Activated T-helper 9 cell treated with anti-CD3 and anti-CD28 coated beads, Interleukin-2, amount 50 U/mL, for 16 hours (primary cell): ENCODE results near the gene DNMT1.
A peak's percentile ranks its signal among the peaks of the same experiment; 100 is the strongest.

ENCODE experiments used
- DNase-seq: peaks from one replicate; pipeline ENCODE4 v3.0.0-alpha.2; 2020; ENCODE audit warnings: low read depth

Gene DNMT1

GRCh38 chr19:10092648-10093294 is 102.0 kb downstream of the DNMT1 start:
- no peak for DNase-seq

- no peak for DNase-seq
These were observed 102.7 kb downstream of the DNMT1 start for GRCh38 chr19:10091895-10092641.

GRCh38 chr19:10091370-10091687 is 103.4 kb downstream of the DNMT1 start:
- DNase-seq = no peak

GRCh38 chr19:10089801-10090375 is 104.9 kb downstream of the DNMT1 start:
- no peak for DNase-seq

DNA sequence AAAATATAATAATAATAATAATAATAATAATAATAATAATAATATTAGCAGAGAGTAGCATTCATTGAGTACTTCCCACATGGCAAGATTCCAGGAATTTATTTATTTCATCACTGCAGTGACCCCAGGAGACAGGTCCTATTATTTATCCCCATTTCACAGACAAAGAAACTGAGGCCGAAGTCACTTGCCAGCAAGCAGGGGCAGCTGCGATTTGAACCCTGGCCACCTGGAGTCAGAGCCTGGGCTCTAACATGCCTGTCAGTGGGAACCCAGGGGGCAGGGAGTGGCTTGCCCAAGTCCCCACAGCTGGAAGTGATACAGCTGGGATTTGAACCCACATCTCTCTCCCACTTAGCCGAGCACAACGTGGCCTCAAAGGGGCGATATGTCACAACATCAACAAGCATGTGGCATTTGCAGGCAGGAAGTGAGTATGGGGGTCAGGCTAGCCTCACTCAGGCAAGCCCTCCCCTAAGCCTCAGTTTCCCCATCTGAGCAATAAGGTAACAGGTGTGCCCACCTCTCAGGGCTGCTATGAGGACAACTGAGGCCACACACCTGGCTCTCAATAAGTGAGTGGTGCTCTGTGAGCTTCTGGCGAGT is 105.7 kb downstream of the DNMT1 start:
- no peak for DNase-seq

- DNase-seq = no peak
These were observed 107.3 kb downstream of the DNMT1 start for GRCh38 chr19:10087296-10088061.

DNA sequence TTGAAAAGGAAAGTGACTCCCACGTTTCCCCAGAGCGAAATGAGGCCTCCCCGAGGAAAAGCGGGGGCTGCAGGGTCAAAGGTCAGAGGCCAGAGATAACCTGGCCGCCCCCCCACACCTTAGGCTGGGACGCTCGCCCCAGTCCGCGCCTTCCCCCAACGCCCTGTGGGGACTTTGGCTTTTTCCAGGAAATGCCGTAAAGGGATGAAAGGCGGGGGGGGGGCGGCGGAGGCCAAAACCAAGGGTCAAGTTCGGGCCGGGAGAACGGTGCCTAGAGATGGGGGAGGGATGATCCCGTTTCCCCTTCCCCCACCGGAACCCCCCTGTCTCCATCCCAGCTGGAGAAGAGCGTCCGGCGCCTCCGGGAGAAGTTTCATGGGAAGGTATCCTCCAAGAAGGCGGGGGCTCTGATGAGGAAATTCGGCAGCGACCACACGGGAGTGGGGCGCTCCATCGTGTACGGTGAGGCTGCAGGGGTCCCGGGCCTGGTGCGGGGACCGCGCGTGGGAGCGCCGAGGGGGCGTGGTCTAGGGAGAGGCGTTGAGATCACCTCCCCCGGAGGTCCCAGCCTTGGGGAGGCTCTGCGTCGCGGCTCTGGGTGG is 108.1 kb downstream of the DNMT1 start:
- DNase-seq = no peak

DNA sequence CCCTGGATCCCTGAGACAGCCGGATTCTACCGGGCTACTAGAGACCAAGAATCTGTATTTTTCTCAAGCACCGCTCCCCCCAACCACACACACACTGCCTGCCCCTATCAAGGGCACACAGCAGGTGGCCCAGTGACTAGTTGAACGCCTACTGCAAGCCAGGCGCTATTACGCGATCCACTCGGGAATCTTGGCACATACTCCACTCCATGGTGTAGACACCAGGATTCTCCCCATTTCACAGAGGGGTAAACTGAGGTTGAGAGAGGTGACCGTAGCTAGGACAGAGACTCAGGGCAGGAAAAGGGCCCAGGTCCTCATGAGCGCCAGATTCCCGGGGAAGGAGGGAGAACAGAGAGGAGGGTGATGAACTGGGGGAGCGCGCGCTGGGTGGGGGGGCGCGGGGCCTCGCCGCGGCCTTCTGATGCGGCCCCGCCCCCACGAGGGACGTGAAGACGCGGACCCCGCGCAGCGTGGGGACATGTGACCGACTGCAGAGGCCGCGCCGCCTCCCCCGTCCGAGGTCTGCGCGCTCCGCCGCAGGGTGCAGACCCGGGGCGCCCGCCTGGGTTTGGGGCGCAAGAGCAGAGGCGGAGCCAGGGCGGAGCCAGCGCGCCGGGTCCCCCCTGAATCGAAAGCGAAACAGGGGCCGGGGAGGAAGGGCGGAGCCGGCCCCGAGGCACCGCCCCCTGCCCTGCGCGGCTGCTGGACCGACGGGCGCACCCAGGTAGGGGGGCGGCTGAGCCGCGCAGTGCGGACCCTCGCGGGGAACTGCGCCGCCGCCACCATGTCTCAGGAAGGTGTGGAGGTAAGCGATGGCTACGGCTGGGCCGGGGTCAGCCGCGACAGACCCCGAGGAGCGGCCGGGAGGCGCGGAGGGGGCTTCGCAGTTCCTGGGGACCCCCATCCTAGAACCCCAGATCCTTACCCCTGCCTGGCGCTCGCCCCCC is 108.8 kb downstream of the DNMT1 start, which contains the start of gene SHFL:
Gene SHFL (plus strand): TSS at position 677 of the 950 bp plus-strand sequence. CDS start 111 bp downstream, at position 788.
- DNase-seq = peak; percentile 74

DNA sequence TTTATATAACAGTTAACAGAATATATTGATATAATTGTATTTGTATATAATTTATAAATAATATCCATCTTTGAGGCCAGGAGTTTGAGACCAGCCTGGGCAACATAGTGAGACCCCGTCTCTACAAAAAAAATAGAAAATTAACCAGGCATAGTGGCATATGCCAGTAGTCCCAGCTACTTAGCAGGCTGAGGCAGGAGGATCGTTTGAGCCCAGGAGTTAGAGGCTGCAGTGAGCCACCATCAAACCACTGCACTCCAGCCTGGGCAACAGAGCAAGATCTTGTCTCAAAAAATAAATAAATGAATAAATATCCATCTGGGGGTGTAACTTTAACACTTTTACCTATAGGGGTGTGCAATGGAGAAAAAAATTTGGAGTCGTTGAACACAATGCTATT is 110.0 kb downstream of the DNMT1 start:
- no peak for DNase-seq

GRCh38 chr19:10083911-10084310 is 110.8 kb downstream of the DNMT1 start:
- no peak for DNase-seq
